Astrocyte (in vitro differentiated cells and primary cell): ENCODE measurements around the gene TMEM40.

Source experiments
- EZH2 ChIP-seq: IDR thresholded peaks from 2 replicates; pipeline ENCODE4 v1.6.1; 2012; ENCODE audit warnings: mild to moderate bottlenecking, low read length, inconsistent platforms; ENCODE audit not compliant: insufficient read depth
- TF ChIP-seq, protein P1 (sequence below): IDR thresholded peaks from 2 replicates; pipeline ENCODE4 v1.5.1; 2011; ENCODE audit warnings: low read depth, mild to moderate bottlenecking, inconsistent platforms, low read length, moderate library complexity; ENCODE audit not compliant: insufficient read depth

DNA sequence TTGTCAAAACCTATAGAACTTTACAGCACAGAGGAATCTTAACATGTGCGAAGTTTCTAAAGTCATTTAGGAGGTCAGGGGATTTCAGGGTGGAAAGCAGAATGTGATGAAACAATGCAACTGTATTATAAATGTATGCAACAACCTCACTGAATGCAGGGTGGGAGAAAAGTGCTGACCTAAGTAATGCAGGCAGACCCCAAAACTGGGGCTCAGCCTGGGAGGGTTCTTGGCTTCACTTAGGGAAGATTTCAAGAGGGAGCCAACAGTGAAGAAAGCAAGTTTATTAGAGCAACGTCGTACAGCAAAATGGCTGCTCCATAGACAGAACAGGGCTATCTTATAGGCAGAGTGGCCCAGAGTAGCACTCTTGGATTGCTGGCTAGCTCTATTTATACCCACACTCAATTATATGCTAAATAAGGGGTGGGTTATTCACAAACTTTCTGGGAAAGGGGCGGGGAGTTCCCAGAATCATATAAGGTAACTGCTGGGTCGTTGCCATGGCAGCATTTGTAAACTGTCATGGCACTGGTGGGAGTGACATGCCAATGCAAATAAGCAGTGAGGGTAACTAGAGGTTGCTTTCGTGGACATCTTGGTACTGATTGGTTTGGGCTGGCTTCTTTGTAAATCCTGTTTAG lies 23.2 kb upstream of the TMEM40 start:
- TF ChIP-seq, protein P1, sequence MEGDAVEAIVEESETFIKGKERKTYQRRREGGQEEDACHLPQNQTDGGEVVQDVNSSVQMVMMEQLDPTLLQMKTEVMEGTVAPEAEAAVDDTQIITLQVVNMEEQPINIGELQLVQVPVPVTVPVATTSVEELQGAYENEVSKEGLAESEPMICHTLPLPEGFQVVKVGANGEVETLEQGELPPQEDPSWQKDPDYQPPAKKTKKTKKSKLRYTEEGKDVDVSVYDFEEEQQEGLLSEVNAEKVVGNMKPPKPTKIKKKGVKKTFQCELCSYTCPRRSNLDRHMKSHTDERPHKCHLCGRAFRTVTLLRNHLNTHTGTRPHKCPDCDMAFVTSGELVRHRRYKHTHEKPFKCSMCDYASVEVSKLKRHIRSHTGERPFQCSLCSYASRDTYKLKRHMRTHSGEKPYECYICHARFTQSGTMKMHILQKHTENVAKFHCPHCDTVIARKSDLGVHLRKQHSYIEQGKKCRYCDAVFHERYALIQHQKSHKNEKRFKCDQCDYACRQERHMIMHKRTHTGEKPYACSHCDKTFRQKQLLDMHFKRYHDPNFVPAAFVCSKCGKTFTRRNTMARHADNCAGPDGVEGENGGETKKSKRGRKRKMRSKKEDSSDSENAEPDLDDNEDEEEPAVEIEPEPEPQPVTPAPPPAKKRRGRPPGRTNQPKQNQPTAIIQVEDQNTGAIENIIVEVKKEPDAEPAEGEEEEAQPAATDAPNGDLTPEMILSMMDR, result no peak
- no peak for TF ChIP-seq EZH2
